Neural cell (in vitro differentiated cells): Measurements from ENCODE around the gene PAAF1. TPM values are rescaled to one million over a fixed set of nuclear protein-coding genes. Genes with fewer than 3 reads are reported as not detected.

Experiments used
- H2AFZ ChIP-seq: fragments of 200-600, 300-800 bp; sonication (generic), shearing (Covaris generic); 2 replicates; pipeline ENCODE4 v1.6.0; 2014; ENCODE audit warnings: low read depth, mild to moderate bottlenecking, antibody characterized with exemption, low read length, moderate library complexity
- H3F3A ChIP-seq: fragments of 200-600 bp; shearing (Covaris generic); 2 replicates; pipeline ENCODE4 v1.6.1; 2016; ENCODE audit warnings: mild to moderate bottlenecking, moderate library complexity, mixed read lengths, antibody characterized with exemption, low read length; ENCODE audit not compliant: insufficient read depth, poor library complexity, severe bottlenecking
- H3K27ac ChIP-seq: fragments of 200-600, 300-800 bp; sonication (generic), shearing (Covaris generic); 2 replicates; pipeline ENCODE4 v1.5.1; 2014; ENCODE audit warnings: mild to moderate bottlenecking, low read length, moderate library complexity
- H3K27me3 ChIP-seq: fragments of 300-800, 200-600 bp; sonication (generic), shearing (Covaris generic); 2 replicates; pipeline ENCODE4 v1.6.0; 2014; ENCODE audit warnings: mild to moderate bottlenecking, low read depth, low read length, moderate library complexity; ENCODE audit not compliant: insufficient read depth
- H3K36me3 ChIP-seq: fragments of 300-800, 200-600 bp; sonication (generic), shearing (Covaris generic); 2 replicates; pipeline ENCODE4 v1.5.1; 2014; ENCODE audit warnings: mild to moderate bottlenecking, antibody characterized with exemption, low read length, moderate library complexity; ENCODE audit not compliant: insufficient read depth
- H3K4me2 ChIP-seq: fragments of 300-800, 200-600 bp; sonication (generic), shearing (Covaris generic); 2 replicates; pipeline ENCODE4 v1.6.0; 2014; ENCODE audit warnings: mild to moderate bottlenecking, low read length
- H3K4me3 ChIP-seq: fragments of 300-800, 200-600 bp; sonication (generic), shearing (Covaris generic); 2 replicates; pipeline ENCODE4 v1.5.1; 2014; ENCODE audit warnings: mild to moderate bottlenecking, low read length, moderate library complexity
- H3K79me2 ChIP-seq: fragments of 200-600 bp; shearing (Covaris generic); replicated peaks from 2 replicates; pipeline ENCODE4 v1.6.0; 2014; ENCODE audit warnings: mild to moderate bottlenecking, low read length, moderate library complexity; ENCODE audit not compliant: insufficient read depth
- H3K9ac ChIP-seq: fragments of 300-800, 200-600 bp; sonication (generic), shearing (Covaris generic); 2 replicates; pipeline ENCODE4 v1.6.1; 2016; ENCODE audit warnings: mild to moderate bottlenecking, low read length, mixed read lengths
- H3K9me2 ChIP-seq: fragments of 200-600 bp; shearing (Covaris generic); 2 replicates; pipeline ENCODE4 v1.6.1; 2016; ENCODE audit warnings: mild to moderate bottlenecking, low read length, mixed read lengths; ENCODE audit not compliant: insufficient read depth
- H3K9me3 ChIP-seq: fragments of 200-600, 300-800 bp; sonication (generic), shearing (Covaris generic); 2 replicates; pipeline ENCODE4 v1.6.1; 2016; ENCODE audit warnings: mild to moderate bottlenecking, mixed run types, low read length, moderate library complexity, mixed read lengths
- H4K20me1 ChIP-seq: fragments of 200-600 bp; shearing (Covaris generic); 2 replicates; pipeline ENCODE4 v1.6.1; 2016; ENCODE audit warnings: mild to moderate bottlenecking, mixed run types; ENCODE audit not compliant: insufficient read depth
- CTCF ChIP-seq: fragments of 450-650 bp; IDR thresholded peaks from 2 replicates; pipeline ENCODE4 v1.5.1; 2014; ENCODE audit warnings: antibody characterized with exemption, mild to moderate bottlenecking, moderate library complexity; ENCODE audit not compliant: poor library complexity, severe bottlenecking
- EP300 ChIP-seq: fragments of 450-650 bp; conservative IDR thresholded peaks from 2 replicates; pipeline ENCODE4 v1.6.1; 2014; ENCODE audit warnings: antibody characterized with exemption, mild to moderate bottlenecking, moderate library complexity; ENCODE audit not compliant: poor library complexity, severe bottlenecking
- EZH2 ChIP-seq: fragments of 200-600, 300-800 bp; shearing (Covaris generic), sonication (generic); IDR thresholded peaks from 2 replicates; pipeline ENCODE4 v1.6.1; 2014; ENCODE audit warnings: antibody characterized with exemption, low read length, borderline replicate concordance, mild to moderate bottlenecking; ENCODE audit not compliant: insufficient read depth, poor library complexity, severe bottlenecking
- MXI1 ChIP-seq: fragments of 450-650 bp; conservative IDR thresholded peaks from 2 replicates; pipeline ENCODE4 v1.6.1; 2014; ENCODE audit warnings: antibody characterized with exemption, mild to moderate bottlenecking; ENCODE audit not compliant: poor library complexity, severe bottlenecking
- POLR2AphosphoS5 ChIP-seq: IDR thresholded peaks from 2 replicates; pipeline ENCODE4 v1.6.1; 2012
- RAD21 ChIP-seq: fragments of 450-650 bp; conservative IDR thresholded peaks from 2 replicates; pipeline ENCODE4 v1.6.1; 2014; ENCODE audit warnings: antibody characterized with exemption, mild to moderate bottlenecking, moderate library complexity
- REST ChIP-seq: IDR thresholded peaks from 2 replicates; pipeline ENCODE4 v1.6.1; 2012; ENCODE audit warnings: borderline replicate concordance
- SMC3 ChIP-seq: fragments of 450-650 bp; conservative IDR thresholded peaks from 2 replicates; pipeline ENCODE4 v1.6.1; 2014; ENCODE audit warnings: antibody characterized with exemption, mild to moderate bottlenecking, moderate library complexity; ENCODE audit not compliant: poor library complexity
- TAF1 ChIP-seq: IDR thresholded peaks from 2 replicates; pipeline ENCODE4 v1.6.1; 2012; ENCODE audit warnings: low read depth
- polyA plus RNA-seq: library from polyadenylated mRNA; depleted of rRNA; stranded (reverse); fragments of >200 nt; gene quantifications from 2 replicates; pipeline ENCODE4 v1.2.3, GENCODE V29; 2014

Gene PAAF1
- polyA plus RNA-seq, 1 donor from 2014 or later = 80.3 TPM

GRCh38 chr11:73902303-73902702 is 25.5 kb downstream of the PAAF1 start:
- Histone ChIP-seq H4K20me1 (no peaks in the 10 kb centered on the region), H3K4me2 (no peak overlapping the region), H3K27ac (no peak overlapping the region), H3K9me2 (no peaks in the 10 kb centered on the region), H3F3A (no peaks in the 10 kb centered on the region), H3K9me3 (no peaks in the 10 kb centered on the region), H3K4me3 (no peak overlapping the region), H3K9ac (no peak overlapping the region), H3K36me3 (peaks cover 11% of the 10 kb centered on the region), H3K79me2 (no peaks in the 10 kb centered on the region), H2AFZ (no peak overlapping the region), H3K27me3 (no peaks in the 10 kb centered on the region)
- TF ChIP-seq RAD21 (no peak), EZH2 (no peak), TAF1 (no peak), MXI1 (no peak), EP300 (no peak), SMC3 (no peak), REST (no peak), POLR2AphosphoS5 (no peak), CTCF (no peak)

GRCh38 chr11:73907191-73907590 is 30.4 kb downstream of the PAAF1 start:
- Histone ChIP-seq H2AFZ (no peak overlapping the region), H3K27ac (no peak overlapping the region), H3K9me3 (no peaks in the 10 kb centered on the region), H3K4me2 (no peak overlapping the region), H4K20me1 (no peaks in the 10 kb centered on the region), H3K4me3 (no peak overlapping the region), H3K9me2 (no peaks in the 10 kb centered on the region), H3F3A (no peaks in the 10 kb centered on the region), H3K27me3 (no peaks in the 10 kb centered on the region), H3K79me2 (no peaks in the 10 kb centered on the region), H3K9ac (no peak overlapping the region), H3K36me3 (peaks cover 10% of the 10 kb centered on the region)
- TF ChIP-seq EP300 (no peak), RAD21 (no peak), MXI1 (no peak), REST (no peak), CTCF (no peak), TAF1 (no peak), SMC3 (no peak), POLR2AphosphoS5 (no peak), EZH2 (no peak)
